ENCODE measurements around the gene PGLYRP3. TPM values are rescaled to one million over a fixed set of nuclear protein-coding genes. Genes with fewer than 3 reads are reported as not detected.

Gene PGLYRP3
- total RNA-seq, 2 donors from 2014 or later, result not detected

- intact Hi-C loops (cut with DNase I), result no loop called here
- Histone ChIP-seq H3K36me3 (replicated peaks in 1 of 2; ENCODE audit: insufficient read depth in 1 of 2, low read depth in 2 of 2) (no peaks in the 10 kb centered on the region), H3K4me1 (peaks cover 11% of the 10 kb centered on the region), H3K27me3 (peaks cover 0 to 3% of the 10 kb centered on the region in 2 donors), H3K27ac (no peak overlapping the region), H3K9me3 (no peaks in the 10 kb centered on the region), H3K4me3 (no peak overlapping the region)
- TF ChIP-seq, protein P1, sequence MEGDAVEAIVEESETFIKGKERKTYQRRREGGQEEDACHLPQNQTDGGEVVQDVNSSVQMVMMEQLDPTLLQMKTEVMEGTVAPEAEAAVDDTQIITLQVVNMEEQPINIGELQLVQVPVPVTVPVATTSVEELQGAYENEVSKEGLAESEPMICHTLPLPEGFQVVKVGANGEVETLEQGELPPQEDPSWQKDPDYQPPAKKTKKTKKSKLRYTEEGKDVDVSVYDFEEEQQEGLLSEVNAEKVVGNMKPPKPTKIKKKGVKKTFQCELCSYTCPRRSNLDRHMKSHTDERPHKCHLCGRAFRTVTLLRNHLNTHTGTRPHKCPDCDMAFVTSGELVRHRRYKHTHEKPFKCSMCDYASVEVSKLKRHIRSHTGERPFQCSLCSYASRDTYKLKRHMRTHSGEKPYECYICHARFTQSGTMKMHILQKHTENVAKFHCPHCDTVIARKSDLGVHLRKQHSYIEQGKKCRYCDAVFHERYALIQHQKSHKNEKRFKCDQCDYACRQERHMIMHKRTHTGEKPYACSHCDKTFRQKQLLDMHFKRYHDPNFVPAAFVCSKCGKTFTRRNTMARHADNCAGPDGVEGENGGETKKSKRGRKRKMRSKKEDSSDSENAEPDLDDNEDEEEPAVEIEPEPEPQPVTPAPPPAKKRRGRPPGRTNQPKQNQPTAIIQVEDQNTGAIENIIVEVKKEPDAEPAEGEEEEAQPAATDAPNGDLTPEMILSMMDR (IDR thresholded peaks at IDR 0.05), result no peak
- TF ChIP-seq POLR2A (IDR thresholded peaks at IDR 0.05), result no peak
- DNase-seq (no peak), ATAC-seq (no peak)
- WGBS, 2 donors, result 54 to 65% methylated on average over 7 to 14 of the region's 14 CpGs
Measured at GRCh38 chr1:153345187-153346076, 32.7 kb upstream of the PGLYRP3 start.

- DNase-seq (peak in 1 of 4 donors; percentile 30), ATAC-seq (no peak)
- WGBS, 2 donors, result 30 to 36% methylated on average over 3 of the region's 3 CpGs
Measured at GRCh38 chr1:153344718-153345025, 31.9 kb upstream of the PGLYRP3 start.

DNA sequence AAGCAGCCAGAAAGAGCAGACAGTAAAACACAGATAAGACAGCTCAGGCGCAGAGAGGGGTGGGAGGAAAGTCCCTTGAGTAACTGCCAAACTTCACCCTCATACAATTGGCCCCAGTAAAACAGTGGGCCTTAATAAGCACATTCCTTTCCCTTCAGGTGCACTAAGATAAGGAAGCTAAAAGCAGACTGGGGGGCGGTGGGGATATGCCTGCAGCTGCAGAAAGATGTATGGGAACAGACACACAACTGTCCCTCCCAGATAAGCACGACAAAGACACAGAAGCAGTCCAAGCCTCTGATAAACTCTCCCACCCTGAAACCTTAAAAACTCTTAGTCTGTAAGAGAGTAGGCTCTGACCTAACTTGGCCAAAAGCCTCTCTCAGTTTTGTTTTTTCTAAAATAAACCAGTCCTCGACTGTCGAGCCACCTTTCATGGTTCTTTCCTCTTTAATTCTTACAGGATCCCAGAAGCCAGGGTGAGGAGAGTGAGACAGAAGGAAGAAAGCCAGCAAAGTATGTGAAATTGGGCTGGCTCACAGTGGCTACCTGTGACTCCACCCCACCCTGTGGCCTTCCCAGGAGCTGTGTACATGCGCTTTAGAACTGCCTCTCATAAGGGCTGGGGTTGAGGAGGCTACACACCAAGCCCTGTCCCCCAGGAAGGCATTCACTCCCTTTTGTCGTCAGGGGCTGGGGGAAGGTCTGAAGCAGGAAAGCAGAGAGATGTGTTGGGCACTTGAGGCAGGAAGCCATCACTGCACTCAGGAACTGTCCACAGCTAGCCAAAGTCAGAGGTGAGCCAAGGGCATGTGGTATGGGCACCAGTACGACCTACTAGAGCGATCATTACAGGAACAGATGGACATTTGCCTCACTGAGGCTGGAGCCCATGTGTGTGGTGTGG, 31.3 kb upstream of the PGLYRP3 start:
- Histone ChIP-seq H3K9me3 (no peaks in the 10 kb centered on the region), H3K27ac (peak overlapping the region in 2 of 4 donors; percentile 62 to 70), H3K36me3 (replicated peaks in 1 of 2; ENCODE audit: insufficient read depth in 1 of 2, low read depth in 2 of 2) (no peaks in the 10 kb centered on the region), H3K4me3 (no peak overlapping the region), H3K4me1 (peaks cover 11% of the 10 kb centered on the region), H3K27me3 (no peaks in the 10 kb centered on the region)
- DNase-seq (no peak), ATAC-seq (no peak)
- WGBS, 2 donors, result 28 to 33% methylated on average over 9 of the region's 9 CpGs
- intact Hi-C loops (cut with DNase I), result no loop called here
- TF ChIP-seq POLR2A (IDR thresholded peaks at IDR 0.05), result no peak
- TF ChIP-seq, protein P1 (IDR thresholded peaks at IDR 0.05), result no peak

More at GRCh38 chr1:153344718-153345025, 31.9 kb upstream of the PGLYRP3 start:
- Histone ChIP-seq H3K27me3 (no peaks in the 10 kb centered on the region), H3K27ac (peak overlapping the region in 2 of 4 donors; percentile 62 to 70), H3K4me1 (peaks cover 11% of the 10 kb centered on the region), H3K36me3 (replicated peaks in 1 of 2; ENCODE audit: insufficient read depth in 1 of 2, low read depth in 2 of 2) (no peaks in the 10 kb centered on the region), H3K9me3 (no peaks in the 10 kb centered on the region), H3K4me3 (no peak overlapping the region)
- intact Hi-C loops (cut with DNase I), result no loop called here
- TF ChIP-seq, protein P1 (IDR thresholded peaks at IDR 0.05), result no peak
- no peak for TF ChIP-seq POLR2A (IDR thresholded peaks at IDR 0.05)

- DNase-seq (no peak), ATAC-seq (peak; percentile 27)
- Histone ChIP-seq H3K4me3 (no peak overlapping the region), H3K36me3 (replicated peaks in 1 of 2; ENCODE audit: insufficient read depth in 1 of 2, low read depth in 2 of 2) (no peaks in the 10 kb centered on the region), H3K9me3 (no peaks in the 10 kb centered on the region), H3K27me3 (no peaks in the 10 kb centered on the region), H3K27ac (peak overlapping the region in 2 of 4 donors; percentile 62 to 70), H3K4me1 (peaks cover 11% of the 10 kb centered on the region)
- 31 to 36% methylated on average over 5 of the region's 5 CpGs for whole genome bisulfite sequencing, 2 donors
- intact Hi-C loops (cut with DNase I), result no loop called here
- no peak for TF ChIP-seq POLR2A (IDR thresholded peaks at IDR 0.05)
- TF ChIP-seq, protein P1 (IDR thresholded peaks at IDR 0.05), result no peak
Measured at GRCh38 chr1:153343040-153343681, 30.4 kb upstream of the PGLYRP3 start.

All from body of pancreas (tissue), 4 donors.